ENCODE results near the gene NME2.

The NME2 gene

GRCh38 chr17:51153210-51154072 is 12.8 kb upstream of the NME2 start, which contains the start of gene NME1:
Gene NME1 (plus strand): TSS chr17:51153559. CDS start chr17:51155655, 2,096 bp downstream.
- peak within 1 kb of the TSS; percentile 84 for H3K4me3 ChIP-seq (ENCODE audit: low read depth, low read length)
- peak; percentile 99 for DNase-seq (ENCODE audit: low read depth)
- TF ChIP-seq CTCF (IDR thresholded peaks at IDR 0.05; ENCODE audit: control insufficient read depth, extremely low read depth, insufficient read depth) = peak; percentile 92

- no peak for TF ChIP-seq CTCF (IDR thresholded peaks at IDR 0.05; ENCODE audit: control insufficient read depth, extremely low read depth, insufficient read depth)
- peak overlapping the region; percentile 84 for H3K4me3 ChIP-seq (ENCODE audit: low read depth, low read length)
- no peak for DNase-seq (ENCODE audit: low read depth)
Observed at GRCh38 chr17:51154176-51154575, 12.0 kb upstream of the NME2 start.

- DNase-seq (ENCODE audit: low read depth) = no peak
- no peak overlapping the region; the same call in 1 of the 2 replicates for H3K4me3 ChIP-seq (ENCODE audit: low read depth, low read length)
- no peak for TF ChIP-seq CTCF (IDR thresholded peaks at IDR 0.05; ENCODE audit: control insufficient read depth, extremely low read depth, insufficient read depth)
Observed at GRCh38 chr17:51155416-51155815, 10.8 kb upstream of the NME2 start.

- DNase-seq (ENCODE audit: low read depth) = no peak
- no peak overlapping the region for H3K4me3 ChIP-seq (ENCODE audit: low read depth, low read length)
- no peak for TF ChIP-seq CTCF (IDR thresholded peaks at IDR 0.05; ENCODE audit: control insufficient read depth, extremely low read depth, insufficient read depth)
Observed at GRCh38 chr17:51159604-51160003, 6.6 kb upstream of the NME2 start.

GRCh38 chr17:51161541-51161940 is 4.7 kb upstream of the NME2 start:
- no peak for DNase-seq (ENCODE audit: low read depth)
- H3K4me3 ChIP-seq (ENCODE audit: low read depth, low read length) = no peak overlapping the region
- TF ChIP-seq CTCF (IDR thresholded peaks at IDR 0.05; ENCODE audit: control insufficient read depth, extremely low read depth, insufficient read depth) = no peak

GRCh38 chr17:51164911-51165679 is 1.1 kb upstream of the NME2 start:
- no peak for TF ChIP-seq CTCF (IDR thresholded peaks at IDR 0.05; ENCODE audit: control insufficient read depth, extremely low read depth, insufficient read depth)
- DNase-seq (ENCODE audit: low read depth) = no peak
- peak overlapping the region; percentile 88 for H3K4me3 ChIP-seq (ENCODE audit: low read depth, low read length)
